HEK293T (cell line): ENCODE results near the gene CPSF7.

ENCODE experiments used
- ARNT ChIP-seq: fragments of 450-650 bp; IDR thresholded peaks from 2 replicates; pipeline ENCODE4 v1.6.1; 2017; ENCODE audit warnings: mild to moderate bottlenecking
- BHLHE40 ChIP-seq: fragments of 450-650 bp; IDR thresholded peaks from 2 replicates; pipeline ENCODE4 v1.6.1; 2016; ENCODE audit warnings: mild to moderate bottlenecking, moderate library complexity, borderline replicate concordance
- FOXM1 ChIP-seq: fragments of 450-650 bp; IDR thresholded peaks from 2 replicates; pipeline ENCODE4 v1.6.1; 2017; ENCODE audit warnings: mild to moderate bottlenecking, borderline replicate concordance
- L3MBTL2 ChIP-seq: fragments of 450-650 bp; conservative IDR thresholded peaks from 2 replicates; pipeline ENCODE4 v1.6.1; 2016; ENCODE audit warnings: mild to moderate bottlenecking
- TARDBP ChIP-seq: fragments of 450-650 bp; IDR thresholded peaks from 2 replicates; pipeline ENCODE4 v1.6.1; 2016

GRCh38 chr11:61354208-61354607, 75.6 kb downstream of the CPSF7 start:
- TF ChIP-seq FOXM1 (no peak), L3MBTL2 (no peak), ARNT (no peak), TARDBP (no peak), BHLHE40 (no peak)
